IMR-90 (cell line): ENCODE measurements around the gene SIM1.

Source experiments
- BHLHE40 ChIP-seq: fragments of 150-350 bp; IDR thresholded peaks from 2 replicates; pipeline ENCODE4 v1.6.1; 2016; ENCODE audit warnings: mild to moderate bottlenecking, low read depth, low read length
- CEBPB ChIP-seq: IDR thresholded peaks from 2 replicates; pipeline ENCODE4 v1.6.1; 2012; ENCODE audit warnings: low read depth, low read length, improper control_type of control experiment
- CTCF ChIP-seq: conservative IDR thresholded peaks from 2 replicates; pipeline ENCODE4 v1.5.1; 2012; ENCODE audit warnings: mild to moderate bottlenecking, low read depth, low read length, improper control_type of control experiment
- FOS ChIP-seq: fragments of 150-350 bp; IDR thresholded peaks from 2 replicates; pipeline ENCODE4 v1.6.1; 2016; ENCODE audit warnings: low read depth, low read length
- MAFK ChIP-seq: IDR thresholded peaks from 2 replicates; pipeline ENCODE4 v1.6.1; 2012; ENCODE audit warnings: low read depth, low read length, improper control_type of control experiment
- MAZ ChIP-seq: IDR thresholded peaks from 2 replicates; pipeline ENCODE4 v1.6.1; 2012; ENCODE audit warnings: low read depth, mild to moderate bottlenecking, low read length, improper control_type of control experiment, moderate library complexity, borderline replicate concordance
- MXI1 ChIP-seq: IDR thresholded peaks from 2 replicates; pipeline ENCODE4 v1.6.1; 2012; ENCODE audit warnings: low read depth, mild to moderate bottlenecking, low read length, moderate library complexity, borderline replicate concordance
- NFE2L2 ChIP-seq: fragments of 150-350 bp; IDR thresholded peaks from 2 replicates; pipeline ENCODE4 v1.6.1; 2016; ENCODE audit warnings: low read depth, mild to moderate bottlenecking, low read length
- POLR2A ChIP-seq: IDR thresholded peaks from 2 replicates; pipeline ENCODE4 v1.6.1; 2012; ENCODE audit warnings: mild to moderate bottlenecking, low read depth, low read length
- RAD21 ChIP-seq: IDR thresholded peaks from 2 replicates; pipeline ENCODE4 v1.6.1; 2012; ENCODE audit warnings: low read length, improper control_type of control experiment
- RCOR1 ChIP-seq: IDR thresholded peaks from 2 replicates; pipeline ENCODE4 v1.6.1; 2012; ENCODE audit warnings: mild to moderate bottlenecking, low read length, improper control_type of control experiment; ENCODE audit not compliant: insufficient replicate concordance
- RFX5 ChIP-seq: IDR thresholded peaks from 2 replicates; pipeline ENCODE4 v1.8.0; 2012; ENCODE audit warnings: low read depth, mild to moderate bottlenecking, low read length, moderate library complexity
- USF2 ChIP-seq: fragments of 150-350 bp; IDR thresholded peaks from 2 replicates; pipeline ENCODE4 v1.6.1; 2017; ENCODE audit warnings: mild to moderate bottlenecking, antibody characterized with exemption, low read length, low read depth

DNA sequence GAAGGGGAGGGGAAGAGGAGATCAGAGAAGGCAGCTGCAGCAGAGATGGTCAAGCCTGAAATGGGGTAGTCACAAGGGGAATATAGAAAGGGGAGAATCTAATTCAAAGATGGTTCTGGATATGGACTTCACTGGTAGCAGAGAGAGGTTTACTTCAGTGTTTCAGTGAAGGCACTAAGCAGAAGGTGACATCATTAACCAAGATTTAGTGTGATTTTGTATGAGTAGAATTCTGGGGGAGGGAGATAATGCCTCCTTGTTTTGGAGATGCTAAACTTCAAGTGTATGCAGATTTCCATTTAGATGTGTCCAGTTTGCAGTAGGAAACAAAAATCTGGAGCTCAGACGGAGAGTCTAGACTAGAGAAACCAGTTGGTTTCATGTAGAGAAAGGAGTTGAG lies 13.1 kb downstream of the SIM1 start:
- TF ChIP-seq CTCF = no peak
- TF ChIP-seq FOS = no peak
- TF ChIP-seq POLR2A = no peak
- no peak for TF ChIP-seq NFE2L2
- TF ChIP-seq MAFK = no peak
- no peak for TF ChIP-seq MXI1
- no peak for TF ChIP-seq CEBPB
- no peak for TF ChIP-seq BHLHE40
- no peak for TF ChIP-seq RFX5
- no peak for TF ChIP-seq RAD21
- no peak for TF ChIP-seq MAZ
- no peak for TF ChIP-seq USF2
- TF ChIP-seq RCOR1 = no peak
